HG03064 (cell line): Measurements from ENCODE around the gene NCAM1.

Source experiments
- ATAC-seq: cut with Tn5 transposase; IDR thresholded peaks from one replicate; pipeline ENCODE4 v1.9.1; 2021; ENCODE audit warnings: low read depth; ENCODE audit not compliant: unreplicated experiment

The NCAM1 gene

DNA sequence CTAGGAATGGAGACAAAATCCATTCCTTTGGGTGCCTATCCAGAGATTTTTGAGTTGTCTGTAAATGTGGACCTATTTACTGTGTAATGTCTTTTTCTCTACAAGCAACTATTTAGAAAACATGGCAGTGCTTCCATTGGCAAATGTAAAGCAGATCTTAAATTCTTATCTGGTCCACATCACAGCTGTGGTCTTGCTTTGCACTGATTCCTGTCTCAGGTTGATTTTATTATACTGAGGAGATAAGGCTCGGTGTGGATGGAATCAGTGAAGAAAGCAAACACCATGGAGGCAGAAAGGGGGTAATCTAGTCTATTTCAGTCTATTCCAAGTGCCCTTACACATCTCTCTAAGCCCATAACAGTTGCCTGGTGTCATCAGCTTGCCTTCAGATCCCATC, 160.5 kb downstream of the NCAM1 start:
- no peak for ATAC-seq

DNA sequence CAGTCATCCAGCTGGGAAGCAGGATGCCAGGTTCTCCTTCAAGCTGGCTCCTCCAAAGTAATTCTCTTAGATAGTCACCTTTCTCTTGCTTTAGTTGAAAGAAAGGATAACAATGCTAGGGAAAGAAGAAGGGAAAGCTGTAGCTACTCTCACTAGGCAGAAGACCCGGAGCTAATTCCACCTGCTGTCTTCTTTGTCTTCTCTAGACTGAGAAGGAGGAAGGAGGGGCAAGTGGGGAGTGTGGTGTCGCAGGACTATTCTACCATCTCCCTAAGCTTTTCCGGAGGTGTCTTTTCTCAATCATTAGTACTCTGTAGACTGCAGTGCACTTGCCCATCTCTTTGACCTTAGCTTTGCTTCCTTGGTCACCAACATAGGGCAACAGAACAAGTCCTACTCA, 162.8 kb downstream of the NCAM1 start:
- ATAC-seq, result no peak

GRCh38 chr11:113124578-113124977, 163.4 kb downstream of the NCAM1 start:
- ATAC-seq, result no peak

GRCh38 chr11:113129261-113129992, 168.2 kb downstream of the NCAM1 start:
- no peak for ATAC-seq

GRCh38 chr11:113131036-113131775, 170.0 kb downstream of the NCAM1 start:
- ATAC-seq, result no peak

DNA sequence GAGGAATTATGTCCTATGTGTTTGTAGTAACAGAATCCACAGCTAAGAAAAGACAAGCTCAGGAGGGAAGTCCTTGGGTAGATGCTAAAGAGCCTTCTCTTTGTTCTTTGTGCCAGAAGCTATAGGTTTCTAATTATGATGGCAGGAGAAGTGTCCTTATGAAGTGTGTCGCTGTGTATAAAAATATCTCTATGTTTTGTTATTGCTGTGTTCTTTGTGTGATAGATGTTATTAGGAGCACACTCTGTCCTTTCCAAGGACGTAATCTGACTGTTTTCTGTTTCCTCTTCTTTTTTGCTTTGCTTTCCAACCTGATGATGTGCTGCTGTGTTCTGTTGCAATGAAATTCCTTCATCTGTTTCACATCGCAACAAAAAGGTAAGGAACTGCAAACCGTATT, 171.9 kb downstream of the NCAM1 start:
- ATAC-seq, result no peak

- ATAC-seq, result no peak
Observed at GRCh38 chr11:113134626-113135025, 173.4 kb downstream of the NCAM1 start.

DNA sequence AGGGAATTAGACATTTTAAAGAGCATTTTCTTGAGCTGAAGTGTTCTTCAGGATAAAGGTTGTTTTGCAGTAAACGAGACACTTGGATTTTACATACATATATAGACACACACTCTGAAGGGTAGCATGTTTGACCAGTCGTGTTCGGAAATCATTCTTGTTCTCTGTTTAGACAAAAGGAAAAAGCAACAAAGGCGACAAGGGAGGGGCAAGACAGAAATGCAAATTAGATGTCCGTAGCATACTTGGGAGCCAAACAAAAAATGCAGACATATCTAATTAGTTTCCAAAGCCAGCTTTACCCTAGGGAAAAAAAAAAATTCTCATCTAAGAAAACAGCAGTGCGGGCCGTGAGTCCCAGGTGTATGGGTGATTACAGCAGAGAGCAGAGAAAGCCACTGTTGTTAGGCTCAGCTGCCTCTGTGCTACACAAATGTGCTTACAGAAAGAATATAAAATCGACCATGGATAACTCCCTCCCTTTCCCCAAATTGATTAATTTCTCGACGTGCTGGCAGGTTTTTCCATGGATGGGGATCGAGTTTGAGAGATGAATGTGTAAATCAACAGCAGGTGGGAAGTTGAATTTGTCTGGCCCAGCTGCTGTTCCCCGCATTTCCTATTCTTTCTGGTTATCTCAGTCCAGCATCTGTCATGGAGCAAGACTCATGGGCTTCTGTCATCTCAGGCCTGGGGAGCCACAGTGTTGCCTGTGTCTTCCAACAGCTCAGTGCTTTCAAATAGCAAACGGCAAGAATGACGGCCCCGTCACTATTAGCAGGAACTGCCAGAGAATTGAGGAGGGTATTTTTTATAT, 176.7 kb downstream of the NCAM1 start:
- no peak for ATAC-seq

DNA sequence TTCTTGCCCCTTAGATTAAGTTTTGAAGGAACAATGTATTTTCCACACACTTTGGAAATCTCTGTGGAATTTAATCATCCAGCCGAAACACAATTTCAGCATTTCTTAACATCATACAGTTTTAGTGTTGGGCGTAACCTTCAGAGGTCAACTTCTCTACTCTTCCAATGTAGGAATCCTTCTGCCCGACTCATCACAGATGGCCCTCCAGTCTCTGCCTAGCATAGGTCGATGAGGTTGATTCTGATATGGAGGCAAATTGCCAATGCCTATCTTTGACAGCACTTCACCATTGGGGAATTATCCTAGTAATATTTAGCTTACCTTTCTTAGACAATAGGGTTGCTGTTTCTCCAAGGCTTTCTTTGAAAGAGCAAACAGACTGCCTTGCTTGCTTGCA, 177.5 kb downstream of the NCAM1 start:
- ATAC-seq, result no peak

DNA sequence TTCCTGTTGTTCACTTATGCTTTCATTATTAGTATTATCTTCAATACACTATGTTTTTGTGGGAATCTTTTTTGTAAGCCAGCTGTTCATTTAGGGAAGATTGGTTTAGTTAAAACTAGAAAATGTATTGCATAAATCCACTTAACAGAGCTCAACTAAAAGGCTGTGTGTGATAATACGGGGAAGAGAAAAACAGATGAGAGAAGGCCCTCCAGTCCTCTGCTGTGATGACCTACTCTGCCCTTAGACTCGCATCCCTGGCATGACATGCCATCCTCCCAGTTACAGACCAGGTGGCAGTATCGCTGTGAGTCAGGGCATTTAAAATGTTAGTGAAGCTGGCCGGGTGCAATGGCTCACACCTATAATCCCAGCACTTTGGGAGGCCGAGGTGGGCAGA, 179.8 kb downstream of the NCAM1 start:
- ATAC-seq, result no peak

- no peak for ATAC-seq
Observed at GRCh38 chr11:113142508-113142907, 181.3 kb downstream of the NCAM1 start.

DNA sequence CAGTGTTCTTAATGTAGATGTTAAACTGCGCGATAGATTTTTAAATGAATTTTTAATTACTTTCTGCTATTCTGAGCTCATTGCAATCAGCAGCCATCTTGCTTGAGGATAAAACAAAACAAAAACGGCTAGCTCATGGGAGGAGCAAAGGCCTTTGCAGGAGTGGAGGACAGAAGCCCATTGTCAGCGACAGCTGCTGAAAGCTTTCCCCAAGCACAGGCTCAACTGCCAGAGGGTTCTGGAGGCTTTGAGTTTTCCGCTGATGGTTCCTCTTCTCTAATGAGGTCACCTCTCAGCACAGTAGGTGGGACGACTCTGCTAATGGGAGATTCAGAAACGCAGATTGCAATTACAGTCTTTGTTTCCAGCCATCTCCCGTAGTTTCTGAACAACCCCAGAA, 186.0 kb downstream of the NCAM1 start:
- ATAC-seq, result no peak

DNA sequence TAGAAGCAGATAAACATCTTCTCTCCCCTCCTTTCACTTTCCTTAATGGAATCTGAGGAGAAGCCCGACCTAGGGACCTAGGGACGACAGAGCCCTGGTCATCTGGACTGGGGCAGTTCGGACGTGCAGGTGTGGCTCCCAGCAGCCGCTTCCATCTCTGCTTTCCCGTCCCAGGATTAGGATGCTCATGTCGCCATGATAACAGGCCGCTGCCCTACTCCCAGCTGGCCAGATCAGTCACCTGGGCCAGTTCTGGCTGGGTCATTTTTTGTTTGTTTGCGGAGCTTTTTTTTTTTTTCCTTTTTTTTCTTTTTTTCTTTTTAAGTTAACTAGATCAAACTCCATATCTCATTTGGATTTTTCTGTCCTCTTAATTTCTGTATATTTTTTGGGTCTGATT, 186.9 kb downstream of the NCAM1 start:
- no peak for ATAC-seq

GRCh38 chr11:113148652-113149051, 187.4 kb downstream of the NCAM1 start:
- no peak for ATAC-seq

GRCh38 chr11:113151521-113151920, 190.3 kb downstream of the NCAM1 start:
- no peak for ATAC-seq

- ATAC-seq, result no peak
Observed at GRCh38 chr11:113152500-113152899, 191.3 kb downstream of the NCAM1 start.

DNA sequence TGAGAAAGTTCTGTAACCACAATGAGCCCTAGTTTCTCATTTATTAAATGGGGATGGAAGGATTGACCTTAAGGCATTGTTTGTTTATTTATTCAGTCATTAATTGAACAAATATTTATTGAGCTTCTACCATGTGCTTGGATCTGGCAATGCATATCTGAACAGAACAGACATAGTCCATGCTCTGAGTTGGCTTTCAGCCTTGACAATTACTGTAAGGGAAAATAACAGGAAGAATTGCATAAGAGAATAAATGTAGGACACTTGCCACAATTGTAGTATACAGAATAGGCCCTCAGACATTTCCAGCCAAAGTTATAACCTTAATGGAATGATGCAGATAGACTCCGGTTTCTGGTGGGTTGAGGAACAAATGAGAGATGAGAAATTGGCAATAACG, 192.6 kb downstream of the NCAM1 start:
- ATAC-seq, result no peak

DNA sequence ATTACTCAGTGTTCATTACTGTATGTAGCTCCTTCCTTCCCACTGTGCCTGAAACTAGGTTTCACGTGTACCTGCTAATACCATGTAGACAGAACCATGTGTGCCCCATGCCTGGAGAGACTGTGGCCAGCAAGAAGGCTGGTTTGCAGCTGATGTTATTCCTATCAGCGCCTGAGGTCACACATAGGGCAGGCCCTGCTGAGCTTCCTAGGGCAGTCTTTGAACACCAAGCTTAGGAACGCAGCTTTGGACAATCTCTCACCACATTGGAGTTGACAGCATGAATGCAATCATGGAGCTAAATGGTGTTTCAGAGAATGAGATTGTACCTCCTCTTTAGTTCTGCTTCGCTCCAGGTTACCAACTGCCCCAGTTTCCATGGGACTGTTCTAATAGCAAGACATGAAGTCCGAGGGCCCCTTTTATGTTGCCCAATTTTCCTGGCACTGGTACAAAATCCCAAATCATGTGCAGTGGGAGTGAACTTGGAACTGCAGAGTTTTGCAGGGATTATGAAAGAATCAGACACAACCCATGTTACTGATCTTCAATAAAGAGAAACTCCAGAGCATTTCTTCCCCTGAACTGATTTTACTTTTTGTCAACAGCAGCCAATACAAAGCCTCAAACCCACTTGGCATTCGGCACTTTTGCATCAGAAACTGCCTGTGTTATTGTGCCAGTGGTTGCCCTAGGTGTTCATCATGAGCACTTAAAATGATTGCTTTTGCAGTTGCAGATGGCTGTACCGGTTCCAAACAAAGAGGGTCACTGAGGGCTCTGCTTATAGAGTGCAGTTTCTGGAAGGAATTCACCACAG, 199.0 kb downstream of the NCAM1 start:
- ATAC-seq, result no peak

GRCh38 chr11:113160808-113161124, 199.5 kb downstream of the NCAM1 start:
- ATAC-seq, result no peak

DNA sequence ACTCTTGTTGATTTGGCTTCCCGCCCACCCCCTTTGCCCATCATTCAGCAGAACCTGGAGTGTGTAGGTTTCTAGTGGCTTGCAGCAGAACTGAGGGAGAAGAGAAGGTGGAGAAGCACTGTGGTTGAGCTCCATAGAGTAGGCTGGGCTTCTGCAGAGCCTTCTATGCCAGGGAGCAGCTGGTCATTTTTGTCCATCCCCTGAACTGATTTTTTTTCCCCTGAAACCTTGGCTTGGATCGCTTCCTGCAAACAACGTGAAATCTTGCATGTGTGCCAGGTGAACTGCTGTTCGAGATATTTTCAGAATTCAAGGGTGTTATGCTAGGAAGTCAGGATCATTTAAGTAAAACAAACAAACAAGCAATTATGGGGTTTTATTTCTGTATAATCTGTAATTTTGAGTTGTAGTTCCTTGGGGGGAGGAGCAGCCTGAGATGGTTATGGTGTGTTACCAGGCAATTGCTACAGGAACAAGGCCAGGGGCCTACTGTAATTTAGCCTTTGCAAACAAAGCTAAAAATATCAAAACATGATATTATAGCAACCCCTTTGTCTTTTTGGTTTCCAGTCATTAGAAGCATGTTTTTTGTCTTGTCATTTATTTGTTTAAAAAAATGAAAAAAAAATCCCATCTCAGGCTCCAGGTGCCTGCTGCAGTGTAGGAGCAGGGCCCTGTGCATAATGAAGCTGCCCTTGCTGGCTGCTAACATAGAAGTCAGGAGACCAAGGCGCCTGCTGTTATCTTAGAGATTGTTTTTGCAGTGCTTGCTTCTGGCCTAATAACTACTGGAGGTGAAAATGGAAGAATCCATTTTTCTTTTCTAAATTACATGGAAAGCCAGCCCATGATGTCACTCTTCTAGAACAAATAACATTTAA, 200.7 kb downstream of the NCAM1 start:
- ATAC-seq, result no peak
